Measurements from ENCODE around the gene KRT14. TPM values are rescaled to one million over a fixed set of nuclear protein-coding genes. Genes with fewer than 3 reads are reported as not detected.

Gene KRT14
- total RNA-seq (2021) = not detected in 2 replicates
- long read RNA-seq = 0 reads

DNA sequence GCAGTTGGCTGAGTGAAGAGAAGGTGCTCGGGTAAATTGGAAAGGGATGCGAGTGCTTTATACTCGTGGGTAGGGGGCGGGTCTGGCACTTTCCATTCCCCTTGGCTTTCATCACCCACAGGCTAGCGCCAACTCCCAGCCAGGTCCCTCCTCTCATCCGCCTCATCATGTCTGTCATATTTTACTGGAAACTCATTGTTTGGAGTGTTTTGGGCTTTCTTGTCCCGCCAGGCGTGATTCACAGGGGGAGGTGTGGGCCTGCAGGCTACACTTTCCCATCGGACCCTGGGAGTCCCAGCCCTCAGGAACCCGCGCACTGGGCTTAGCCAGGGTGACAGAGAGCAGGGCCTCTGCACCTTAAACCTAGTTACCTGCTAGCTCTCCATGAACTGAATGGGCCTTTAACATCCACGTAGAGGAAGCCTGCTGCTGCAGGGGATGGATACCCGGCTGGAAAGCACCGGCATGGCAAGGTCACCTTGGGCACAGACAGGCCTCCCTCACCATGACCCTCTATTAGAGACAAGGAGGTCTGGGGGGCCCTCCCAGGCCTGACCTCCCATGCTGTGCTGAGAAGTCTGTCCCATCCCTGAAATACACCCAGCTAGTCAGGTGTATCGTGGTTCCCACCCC, at the start of gene KRT14:
Gene KRT14, minus strand, starts transcription at position 33 of the 633 bp plus-strand sequence. CDS start 61 bp downstream, outside the sequence.
- Histone ChIP-seq H3K79me1 (ENCODE audit: insufficient read depth, low read depth, low read length, poor library complexity, severe bottlenecking) (no peaks in the 10 kb centered on the region), H2BK15ac (ENCODE audit: low read depth, low read length) (no peak within 1 kb of the TSS), H3K27me3 (ENCODE audit: insufficient read depth, low read length) (no peaks in the 10 kb centered on the region), H3K79me2 (ENCODE audit: insufficient read depth, low read length) (no peaks in the 10 kb centered on the region; the same call in 1 of the 2 replicates), H2BK20ac (ENCODE audit: low read depth, low read length, poor library complexity, severe bottlenecking) (no peak within 1 kb of the TSS), H2BK5ac (ENCODE audit: insufficient read length, low read length) (no peak within 1 kb of the TSS), H3K4ac (ENCODE audit: low read depth, low read length) (no peak within 1 kb of the TSS), H2AFZ (ENCODE audit: low read length) (no peak within 1 kb of the TSS), H4K20me1 (ENCODE audit: control insufficient read depth, insufficient read depth, insufficient read length) (no peaks in the 10 kb centered on the region), H2AK5ac (ENCODE audit: insufficient read length, low read length) (no peak within 1 kb of the TSS), H4K5ac (ENCODE audit: insufficient read length, low read depth, low read length) (no peak within 1 kb of the TSS), H3K4me1 (ENCODE audit: insufficient read depth, low read length) (no peaks in the 10 kb centered on the region), H2BK12ac (ENCODE audit: insufficient read length, low read depth, low read length) (no peak within 1 kb of the TSS), H4K8ac (replicated peaks; ENCODE audit: insufficient read length, low read depth, low read length) (no peak within 1 kb of the TSS), H3K27ac (ENCODE audit: insufficient read length, low read depth, low read length) (no peak within 1 kb of the TSS), H4K91ac (ENCODE audit: insufficient read length, low read depth, low read length) (no peak within 1 kb of the TSS), H3K23me2 (ENCODE audit: insufficient read length, low read depth, low read length, poor library complexity, severe bottlenecking) (no peaks in the 10 kb centered on the region), H3K9me3 (ENCODE audit: control insufficient read depth, low read depth, low read length) (no peaks in the 10 kb centered on the region), H3K9ac (ENCODE audit: extremely low read depth, insufficient read length, low read length) (no peak within 1 kb of the TSS), H3K18ac (ENCODE audit: insufficient read length, low read depth, low read length) (no peak within 1 kb of the TSS), H3K14ac (ENCODE audit: insufficient read depth, low read length) (peak within 1 kb of the TSS; percentile 57; the same call in 1 of the 2 replicates), H3K56ac (ENCODE audit: insufficient read length, low read depth, low read length) (no peak within 1 kb of the TSS), H3T11ph (ENCODE audit: low read length) (no peak within 1 kb of the TSS), H3K4me2 (ENCODE audit: insufficient read depth, insufficient read length, low read length) (no peak within 1 kb of the TSS), H3K23ac (ENCODE audit: insufficient read length, low read depth, low read length) (no peak within 1 kb of the TSS), H2BK120ac (ENCODE audit: low read depth, low read length, poor library complexity, severe bottlenecking) (no peak within 1 kb of the TSS)
- TF ChIP-seq, protein P1, sequence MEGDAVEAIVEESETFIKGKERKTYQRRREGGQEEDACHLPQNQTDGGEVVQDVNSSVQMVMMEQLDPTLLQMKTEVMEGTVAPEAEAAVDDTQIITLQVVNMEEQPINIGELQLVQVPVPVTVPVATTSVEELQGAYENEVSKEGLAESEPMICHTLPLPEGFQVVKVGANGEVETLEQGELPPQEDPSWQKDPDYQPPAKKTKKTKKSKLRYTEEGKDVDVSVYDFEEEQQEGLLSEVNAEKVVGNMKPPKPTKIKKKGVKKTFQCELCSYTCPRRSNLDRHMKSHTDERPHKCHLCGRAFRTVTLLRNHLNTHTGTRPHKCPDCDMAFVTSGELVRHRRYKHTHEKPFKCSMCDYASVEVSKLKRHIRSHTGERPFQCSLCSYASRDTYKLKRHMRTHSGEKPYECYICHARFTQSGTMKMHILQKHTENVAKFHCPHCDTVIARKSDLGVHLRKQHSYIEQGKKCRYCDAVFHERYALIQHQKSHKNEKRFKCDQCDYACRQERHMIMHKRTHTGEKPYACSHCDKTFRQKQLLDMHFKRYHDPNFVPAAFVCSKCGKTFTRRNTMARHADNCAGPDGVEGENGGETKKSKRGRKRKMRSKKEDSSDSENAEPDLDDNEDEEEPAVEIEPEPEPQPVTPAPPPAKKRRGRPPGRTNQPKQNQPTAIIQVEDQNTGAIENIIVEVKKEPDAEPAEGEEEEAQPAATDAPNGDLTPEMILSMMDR (conservative IDR thresholded peaks at IDR 0.05) = no peak
- WGBS (ENCODE audit: extremely low coverage, insufficient read length, low lambda C conversion rate) = no CpG with 5 or more reads among the region's 15 CpGs
- no peak for DNase-seq
- Mint-ChIP-seq H3K27me3 (ENCODE audit: low read depth) (peaks cover 11% of the 10 kb centered on the region), H3K36me3 (ENCODE audit: insufficient read depth in 1 of 3, low read depth in 3 of 3) (no peaks in the 10 kb centered on the region), H3K9me3 (peaks cover 0 to 4% of the 10 kb centered on the region in 2 experiments; a peak in 1 of 5 replicates), H3K27ac (no peak within 1 kb of the TSS), H3K4me3 (no peak within 1 kb of the TSS), H3K4me1 (peaks cover 12 to 19% of the 10 kb centered on the region in 2 experiments)

Measured in H9 (cell line).